HG02884 (cell line): ENCODE measurements around the gene CDH8.

ENCODE experiments used
- ATAC-seq: cut with Tn5 transposase; IDR thresholded peaks from one replicate; pipeline ENCODE4 v1.9.1; 2021; ENCODE audit warnings: mild to moderate bottlenecking, moderate library complexity; ENCODE audit not compliant: unreplicated experiment

CDH8 gene

DNA sequence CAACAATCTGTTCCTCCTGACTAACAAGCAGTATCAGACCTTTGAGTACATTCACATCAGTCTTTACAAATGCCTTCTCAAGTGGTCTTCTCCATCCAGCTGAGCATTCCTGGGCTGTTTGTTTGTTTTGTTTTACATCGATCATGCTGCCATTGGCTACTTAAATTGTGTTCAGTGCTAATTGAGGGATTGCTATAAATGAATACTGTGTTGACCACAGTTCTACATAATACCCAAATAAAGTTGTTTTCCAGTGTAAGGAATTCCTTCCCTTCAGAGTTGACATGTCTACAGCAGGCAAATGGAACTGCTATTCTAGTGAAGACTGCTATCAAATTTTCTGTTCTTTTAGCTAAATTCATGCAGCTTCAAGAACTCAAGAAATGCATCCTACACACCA is 3.2 kb downstream of the CDH8 start:
- no peak for ATAC-seq

DNA sequence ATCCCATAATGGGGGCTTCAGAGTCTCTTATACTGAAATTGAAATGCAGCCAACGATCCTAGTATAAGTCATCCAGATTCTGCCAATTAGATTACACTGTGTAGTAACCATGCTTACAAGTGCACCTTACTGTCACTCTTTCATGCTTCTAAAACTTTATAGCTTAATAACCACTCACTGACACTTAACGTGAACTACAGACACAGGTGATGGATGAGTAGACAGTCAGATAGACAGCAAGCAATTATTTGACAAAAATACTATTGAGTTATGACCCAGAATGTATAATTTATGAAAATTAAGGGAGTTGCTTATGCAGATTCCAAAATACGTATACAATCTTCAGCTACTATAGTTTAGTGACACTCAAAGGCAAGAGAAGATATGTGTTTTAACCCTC is 6.3 kb downstream of the CDH8 start:
- no peak for ATAC-seq

DNA sequence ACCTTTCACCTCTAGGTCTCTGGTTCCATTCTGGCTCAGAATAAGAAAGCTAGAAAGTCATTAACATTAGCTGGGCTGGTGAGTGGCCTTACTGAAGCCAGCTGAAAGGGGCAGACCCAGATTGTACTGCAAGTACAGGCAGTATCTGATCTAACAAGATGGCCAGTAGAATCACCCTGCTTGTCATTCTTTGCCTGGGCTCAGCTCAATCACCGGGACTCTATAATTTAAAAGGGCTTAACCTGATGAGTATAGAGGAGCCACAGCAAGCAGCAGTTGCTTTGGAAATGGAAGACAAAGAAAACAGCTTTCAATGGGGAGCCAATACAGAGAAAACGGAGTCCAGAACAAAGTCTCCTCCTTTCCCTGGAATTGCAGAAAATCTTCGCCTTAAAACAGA is 13.6 kb downstream of the CDH8 start:
- ATAC-seq, result no peak

DNA sequence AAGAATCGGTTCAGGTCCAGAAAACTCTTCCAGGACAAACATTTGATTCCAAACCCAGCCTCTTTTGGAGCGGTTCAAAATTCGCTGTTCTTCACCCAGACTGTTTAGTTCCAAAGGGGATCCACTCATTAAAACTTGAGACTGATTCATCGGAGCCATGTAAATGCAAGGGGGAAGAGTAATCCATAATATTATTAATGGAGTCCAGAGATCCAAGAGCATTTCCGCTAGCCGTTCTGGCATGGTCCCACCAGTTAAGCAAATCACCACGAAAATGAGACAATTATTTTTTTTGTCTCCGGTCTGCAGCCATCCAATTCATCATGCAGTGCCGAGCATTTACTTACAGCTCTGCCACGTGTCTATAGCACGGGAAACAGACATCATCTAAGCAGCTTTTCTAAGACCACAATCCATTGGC is 15.1 kb downstream of the CDH8 start:
- no peak for ATAC-seq

DNA sequence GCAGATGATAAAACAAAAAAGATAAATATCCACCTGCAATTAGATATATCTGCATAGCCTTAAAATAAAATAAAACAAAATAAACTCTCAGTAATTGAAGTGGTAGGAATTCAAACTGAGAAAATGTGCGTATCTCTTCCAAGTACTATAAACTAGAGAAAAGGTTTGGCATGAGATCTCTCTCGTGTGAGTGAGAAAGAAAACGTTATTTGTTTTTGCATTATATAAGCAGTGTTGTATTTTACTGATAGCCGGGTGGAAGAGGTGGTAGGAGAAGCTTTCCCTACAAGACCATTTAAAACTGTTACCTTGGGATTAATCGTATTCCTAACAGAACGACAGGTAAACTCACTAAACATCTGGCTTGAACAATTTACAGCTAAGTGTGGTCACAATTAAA is 15.6 kb downstream of the CDH8 start:
- no peak for ATAC-seq

DNA sequence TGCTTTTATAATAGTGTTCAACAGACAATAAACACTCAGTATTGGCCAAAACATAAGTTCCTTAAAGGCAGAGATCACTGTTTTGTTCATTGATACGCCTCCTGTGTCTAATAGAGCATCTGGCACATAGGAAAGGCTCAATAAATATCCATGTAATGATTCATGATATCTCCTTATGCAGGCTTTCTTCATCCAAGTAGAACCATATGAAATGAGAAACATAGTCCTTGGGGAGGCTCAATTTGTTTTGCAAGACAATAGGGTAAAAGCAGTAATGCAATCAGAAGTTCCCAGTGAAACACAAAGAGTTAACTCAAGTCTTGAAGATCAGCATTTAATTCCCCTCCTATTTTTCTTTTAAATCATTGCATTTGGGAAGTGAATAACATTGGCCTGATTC is 16.4 kb downstream of the CDH8 start:
- ATAC-seq, result no peak

DNA sequence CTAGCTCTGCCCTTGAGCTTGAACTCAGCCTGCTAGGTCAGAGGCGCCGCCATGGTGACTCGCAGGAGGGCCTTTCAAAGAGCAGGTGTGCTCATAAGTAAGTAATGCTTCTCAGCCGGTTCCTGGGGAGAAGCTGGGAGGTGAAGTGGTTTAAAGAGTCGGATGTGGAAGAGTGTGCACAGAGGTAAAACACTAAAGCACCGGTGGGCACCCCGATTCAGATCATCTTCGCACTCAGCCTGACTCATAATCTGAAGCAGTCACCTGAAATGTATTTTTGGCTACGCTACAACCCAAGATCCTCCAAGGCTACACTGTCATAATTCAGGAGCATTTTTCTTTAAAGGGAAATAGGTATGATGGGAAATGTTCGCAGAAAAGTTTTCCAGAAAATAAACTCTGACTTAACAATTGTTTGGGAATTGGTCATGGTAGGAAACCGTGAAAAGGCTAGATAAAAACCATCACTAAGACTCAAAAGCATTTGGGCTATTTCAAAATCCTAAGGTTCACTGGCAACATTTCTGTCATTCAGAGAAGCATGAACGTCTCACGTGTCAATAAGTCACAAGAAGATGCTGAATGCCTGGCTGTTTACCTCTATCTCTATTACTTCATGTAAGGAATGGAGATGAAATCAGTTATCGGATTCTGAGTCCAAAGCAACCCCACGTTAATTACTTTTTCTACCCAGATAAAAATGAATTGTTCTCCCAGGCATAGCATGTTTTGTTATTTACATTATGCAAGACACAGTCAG is 17.8 kb downstream of the CDH8 start:
- no peak for ATAC-seq

DNA sequence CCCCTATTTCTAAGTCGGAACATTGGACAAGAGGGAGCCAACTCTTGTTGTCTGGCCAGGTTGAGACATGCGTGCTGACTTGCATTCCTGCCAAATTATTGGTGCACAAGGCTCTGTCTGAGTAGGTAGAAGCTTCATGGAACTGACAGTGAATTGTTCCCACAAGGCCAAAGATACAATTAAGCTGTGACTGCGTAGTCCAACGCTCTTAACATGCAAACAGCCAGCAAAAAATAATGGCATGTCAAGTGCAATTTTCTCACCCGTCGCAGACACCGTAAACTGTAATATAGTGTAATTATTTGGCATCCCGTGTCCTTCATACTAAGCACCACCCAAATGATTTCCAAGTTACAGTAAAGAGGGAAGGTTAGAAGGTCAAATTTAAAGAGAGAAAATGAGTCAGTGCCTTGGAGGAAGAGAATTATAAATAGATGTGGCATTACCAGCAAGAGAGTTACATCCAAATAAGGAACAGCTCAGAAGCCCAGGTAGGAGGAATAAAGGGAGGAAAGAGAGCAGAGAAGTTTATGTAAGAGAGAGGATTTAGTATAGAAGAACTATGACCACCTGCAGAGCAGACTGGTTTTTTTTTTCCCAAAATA is 21.8 kb downstream of the CDH8 start:
- ATAC-seq, result no peak

DNA sequence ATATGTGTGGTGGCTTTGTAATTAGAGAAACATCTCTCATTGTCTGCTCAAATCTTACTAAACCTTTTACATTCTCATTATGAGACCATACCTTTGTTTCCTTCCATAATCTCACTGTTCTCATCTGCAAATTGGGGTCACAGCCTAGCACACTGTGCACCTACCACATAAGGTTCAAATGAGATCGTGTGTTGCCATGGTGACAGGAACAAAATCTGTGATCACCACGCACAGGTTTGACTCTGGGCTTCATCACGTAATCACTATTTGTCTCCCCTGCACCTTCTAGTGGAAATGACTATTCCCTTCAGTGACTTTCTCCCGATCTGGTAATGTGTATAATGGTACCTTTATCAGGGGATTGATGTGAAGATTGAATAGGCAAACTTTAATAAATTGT is 26.1 kb downstream of the CDH8 start:
- ATAC-seq, result no peak

DNA sequence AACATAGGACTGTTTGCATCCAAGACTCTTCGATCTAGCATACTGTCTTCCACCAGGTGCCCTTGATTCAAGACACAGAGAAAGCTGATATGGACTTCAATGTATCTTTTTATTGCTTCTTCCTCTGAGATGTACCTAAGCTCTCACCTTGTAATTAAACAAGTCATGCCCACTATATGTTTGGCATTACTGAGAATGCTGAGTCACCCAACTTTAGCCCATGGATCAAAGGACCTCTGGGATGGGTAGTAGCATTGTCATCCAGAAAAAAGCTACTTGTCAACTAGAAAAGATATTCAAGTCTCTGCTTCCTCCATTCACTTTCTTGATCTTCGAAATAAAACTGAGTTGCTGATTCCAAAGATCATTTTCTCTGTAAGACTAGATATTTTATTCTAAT is 37.8 kb downstream of the CDH8 start:
- no peak for ATAC-seq

DNA sequence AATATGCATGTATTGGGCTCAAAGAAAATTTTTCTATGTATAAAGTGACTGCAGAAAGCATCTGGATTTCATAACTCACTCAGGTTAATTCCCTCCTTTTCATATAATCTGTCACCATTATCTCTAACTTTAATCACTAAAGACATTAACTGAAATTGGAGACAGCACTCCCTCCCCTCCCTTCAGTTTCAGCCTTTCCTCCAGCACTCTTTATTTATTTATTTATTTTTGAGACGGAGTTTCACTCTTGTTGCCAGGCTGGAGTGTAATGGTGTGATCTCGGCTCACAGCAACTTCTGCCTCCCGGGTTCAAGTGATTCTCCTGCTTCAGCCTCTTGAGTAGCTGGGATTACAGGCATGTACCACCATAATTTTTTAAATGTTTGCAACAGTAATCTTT is 43.1 kb downstream of the CDH8 start:
- no peak for ATAC-seq

DNA sequence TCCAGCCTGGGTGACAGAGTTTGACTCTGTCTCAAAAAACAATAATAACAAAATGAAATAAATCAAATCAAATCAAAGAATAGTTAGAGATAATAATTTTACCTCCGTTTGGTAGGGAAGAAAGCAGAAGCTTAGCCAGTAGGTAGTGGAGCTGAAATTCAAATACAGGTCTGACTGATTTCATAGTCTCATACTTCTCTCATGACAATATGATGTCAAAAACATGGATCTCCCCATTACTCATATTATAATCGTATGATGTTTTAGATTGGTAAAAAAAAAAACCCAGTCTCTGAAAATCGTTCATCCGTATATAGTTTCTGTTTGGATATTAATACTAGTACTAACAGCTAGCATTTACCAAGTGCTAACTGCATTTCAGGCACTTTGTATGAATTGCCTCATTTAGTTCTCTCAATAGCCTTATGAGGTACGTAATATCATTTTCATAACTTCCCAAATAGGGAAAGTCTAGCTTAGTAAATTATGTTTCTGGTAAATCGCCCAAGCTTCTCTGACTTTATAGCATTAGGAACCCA is 48.7 kb downstream of the CDH8 start:
- no peak for ATAC-seq

DNA sequence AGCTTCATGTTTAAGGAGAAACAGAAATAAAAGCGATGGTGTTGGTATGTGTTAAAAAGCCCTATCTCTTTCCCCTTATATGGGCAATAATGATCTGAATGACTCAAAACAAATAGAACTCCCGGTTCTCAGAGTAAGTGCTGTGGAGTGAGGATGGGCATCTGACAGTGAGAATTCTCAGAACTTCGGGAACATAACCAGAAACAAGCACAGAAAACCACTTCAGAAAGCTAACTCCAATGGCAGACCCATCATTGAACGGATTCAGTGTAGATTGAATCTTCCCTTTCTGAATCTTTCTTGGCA is 67.2 kb downstream of the CDH8 start:
- ATAC-seq, result no peak

DNA sequence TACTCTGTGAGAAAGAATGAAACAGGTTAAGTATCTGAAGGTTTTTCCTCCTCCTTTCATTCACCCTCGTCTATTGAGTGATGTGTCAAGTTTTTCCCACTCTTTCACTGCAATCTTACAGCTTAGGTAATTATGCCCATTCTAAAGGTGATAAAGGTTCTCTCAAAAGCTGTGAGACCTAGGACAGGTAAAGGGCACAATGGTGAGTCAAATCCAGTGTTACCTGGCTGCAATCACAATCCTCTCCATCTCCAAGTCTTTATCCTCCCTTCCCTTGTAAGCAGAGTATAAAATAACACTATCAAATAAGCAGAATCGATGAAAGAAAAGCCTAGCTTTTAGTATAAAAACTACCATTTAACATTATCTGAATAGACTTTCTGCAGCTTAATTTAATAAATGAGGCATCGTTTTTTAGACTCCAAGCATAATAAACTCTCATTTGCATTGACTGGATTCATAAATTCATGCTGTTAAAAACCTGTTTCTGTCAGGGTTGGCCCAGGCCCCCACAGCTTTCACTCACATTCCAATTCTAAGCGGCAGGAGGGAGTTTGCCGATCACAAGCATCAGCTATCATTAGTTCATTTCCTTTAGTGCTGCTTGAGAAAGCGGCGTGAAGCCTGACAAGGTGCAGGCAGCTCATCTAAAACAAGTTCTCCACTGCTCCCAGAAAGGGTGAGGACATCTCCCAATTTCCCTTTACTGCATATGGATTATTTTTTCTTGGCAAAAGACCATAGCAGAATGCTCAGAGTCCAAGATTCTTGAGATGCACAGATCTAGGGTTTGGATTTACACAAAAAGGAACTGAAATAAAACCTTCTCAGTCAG is 67.8 kb downstream of the CDH8 start:
- no peak for ATAC-seq

DNA sequence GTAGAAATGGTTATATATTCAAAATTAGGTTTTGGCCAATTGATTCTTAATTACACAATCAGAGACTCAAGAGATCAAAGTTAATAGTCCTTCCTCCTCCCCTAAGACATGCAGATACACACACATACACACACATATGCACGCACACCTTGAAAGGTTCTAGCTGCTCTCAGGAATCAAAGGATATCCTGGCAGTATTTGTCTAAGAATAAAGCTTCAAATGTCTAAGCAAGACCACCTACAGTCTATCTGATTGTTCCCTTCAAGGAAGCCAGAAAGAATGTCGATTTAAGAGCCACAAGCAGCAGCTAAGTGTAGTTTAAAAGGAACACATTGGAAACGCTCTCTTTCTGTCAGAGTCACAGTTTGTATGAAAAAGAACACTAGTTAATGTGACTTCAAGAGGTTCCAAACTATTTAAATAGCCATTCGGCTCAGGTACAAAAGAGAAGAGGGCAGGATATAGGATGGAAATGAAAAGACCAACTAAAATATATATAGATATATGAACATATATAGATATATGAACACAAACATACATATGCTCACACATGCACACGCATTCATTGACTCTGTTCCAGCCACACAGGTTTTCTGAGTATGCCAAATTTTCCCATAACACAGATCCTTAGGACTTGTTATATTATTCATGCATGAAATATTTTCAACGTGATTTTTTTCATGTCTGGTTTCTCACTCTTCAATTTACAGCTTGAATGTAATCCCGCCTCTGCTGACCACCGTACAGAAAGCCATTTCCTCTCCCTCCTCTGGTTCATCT is 79.0 kb downstream of the CDH8 start:
- no peak for ATAC-seq

DNA sequence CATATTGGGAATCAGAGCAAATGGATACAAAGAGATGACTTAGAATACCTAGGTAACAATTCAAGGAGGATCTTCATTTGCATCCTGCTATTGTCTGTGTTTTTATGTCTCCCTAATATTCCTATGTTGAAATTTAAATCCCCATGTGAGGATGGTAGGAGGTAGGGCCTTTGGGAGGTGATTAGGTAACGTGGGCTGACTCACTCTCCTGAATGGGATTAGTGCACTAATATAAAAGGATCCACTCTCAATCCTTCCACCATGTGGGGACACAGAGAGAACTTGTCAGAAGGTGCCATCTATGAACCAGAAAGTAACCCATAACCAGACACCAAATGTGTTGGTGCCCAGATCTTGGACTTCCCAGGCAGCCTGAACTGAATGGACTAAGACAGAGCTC is 83.4 kb downstream of the CDH8 start:
- no peak for ATAC-seq

DNA sequence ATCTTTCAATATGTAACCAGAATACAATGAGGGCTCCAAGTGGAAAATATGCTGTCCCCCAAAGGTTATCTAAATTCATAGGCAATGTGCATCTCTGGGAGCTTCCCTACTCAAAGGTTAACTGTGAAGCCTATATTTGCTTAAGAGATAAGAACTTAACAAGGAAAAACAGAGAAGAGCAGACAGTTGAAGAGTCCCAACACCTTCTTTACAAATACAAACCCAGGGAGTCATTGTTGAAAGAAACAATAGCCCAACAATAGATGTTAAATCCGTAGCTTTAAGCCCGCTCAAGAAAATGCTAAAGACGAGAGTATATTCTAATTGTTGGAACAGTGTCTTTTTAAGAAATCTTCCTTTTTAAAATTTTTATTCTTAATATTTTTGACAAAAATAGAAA is 87.8 kb downstream of the CDH8 start:
- ATAC-seq, result no peak

DNA sequence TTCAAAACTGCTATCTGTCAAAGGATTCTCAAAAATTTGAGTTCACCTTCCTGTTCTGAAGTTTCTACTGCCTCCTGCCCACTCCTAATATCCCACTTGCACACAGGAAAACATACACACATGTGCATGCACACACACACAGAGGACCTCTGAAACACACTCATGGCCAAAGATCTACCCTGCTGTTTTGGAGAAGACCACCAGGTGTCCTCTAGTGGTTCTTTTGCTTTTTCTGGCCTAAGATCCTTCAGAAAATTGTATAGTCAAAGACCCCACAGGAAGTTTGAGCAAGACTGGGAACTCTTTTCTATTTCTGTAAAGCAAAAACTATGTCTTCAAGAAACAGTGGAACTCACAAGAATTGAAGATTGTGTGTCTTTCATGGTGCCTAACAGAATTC is 90.2 kb downstream of the CDH8 start:
- no peak for ATAC-seq

DNA sequence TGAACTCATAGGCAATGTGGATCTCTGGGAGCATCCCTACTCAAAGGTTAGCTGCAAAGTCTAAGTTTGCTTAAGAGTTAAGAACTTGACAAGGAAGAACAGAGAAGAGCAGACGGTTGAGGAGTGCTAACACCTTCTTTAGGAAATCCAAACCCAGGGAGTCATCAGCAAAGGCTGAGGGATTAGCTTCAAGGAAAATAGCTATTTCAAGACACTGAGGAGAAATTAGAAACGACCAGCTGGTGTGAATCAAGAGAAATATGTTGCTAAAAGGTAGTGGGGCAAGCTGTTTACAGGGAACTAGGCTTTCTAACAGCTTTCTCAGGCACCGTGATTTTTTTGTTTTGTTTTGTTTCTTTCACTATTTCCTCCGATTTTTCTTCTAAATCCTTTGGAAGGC is 90.7 kb downstream of the CDH8 start:
- no peak for ATAC-seq

DNA sequence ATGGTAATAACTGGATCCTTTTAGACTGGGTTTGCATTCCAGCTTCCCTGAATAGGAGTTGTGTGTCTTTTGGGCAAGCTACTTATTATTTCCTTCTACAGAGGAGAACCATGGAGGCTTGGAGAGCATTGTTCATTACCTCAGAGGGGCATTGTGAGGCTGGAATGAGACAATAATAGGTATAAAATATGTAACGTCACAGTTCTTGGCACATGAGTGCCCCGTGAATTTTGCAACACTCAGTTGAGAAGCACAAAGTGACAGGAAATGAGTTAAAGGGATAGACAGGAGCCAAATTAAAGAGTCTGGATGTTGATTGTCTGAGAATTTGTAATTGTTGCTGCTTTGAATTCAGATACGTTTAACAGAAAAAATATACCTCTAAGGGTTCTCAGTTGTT is 92.2 kb downstream of the CDH8 start:
- no peak for ATAC-seq

DNA sequence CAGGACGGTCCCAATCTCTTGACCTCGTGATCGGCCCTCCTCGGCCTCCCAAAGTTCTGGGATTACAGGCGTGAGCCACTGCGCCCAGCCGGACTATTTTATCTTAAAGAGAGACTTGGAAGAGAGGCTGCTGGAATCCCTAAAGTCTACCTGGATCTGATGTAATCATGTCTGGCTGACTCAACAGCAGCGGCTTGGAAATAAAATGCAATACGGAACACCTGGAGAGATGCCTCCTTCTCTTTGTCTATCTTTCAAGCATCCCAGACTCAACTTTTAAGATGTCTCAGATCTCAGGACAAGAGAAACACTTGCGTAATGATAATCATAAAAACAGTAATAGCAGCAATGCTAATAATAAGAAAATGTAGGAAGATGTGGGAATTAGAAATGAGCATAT is 95.6 kb downstream of the CDH8 start:
- ATAC-seq, result no peak
